HepG2 (cell line): ENCODE data around the gene PLCB1. TPM values are rescaled to one million over a fixed set of nuclear protein-coding genes. Genes with fewer than 3 reads are reported as not detected.
A peak's percentile ranks its signal among the peaks of the same experiment; 100 is the strongest.

Experiments
- AFF4 ChIP-seq: sonication (generic); formaldehyde crosslinking; IDR thresholded peaks from 2 replicates; pipeline ENCODE4 v1.4.0; 2020; ENCODE audit warnings: missing genetic modification reagents
- CAMTA2 ChIP-seq: sonication (generic); formaldehyde crosslinking; IDR thresholded peaks from 2 replicates; pipeline ENCODE4 v1.4.0; 2020; ENCODE audit warnings: mild to moderate bottlenecking, missing genetic modification reagents, borderline replicate concordance
- CENPT ChIP-seq: sonication (generic); formaldehyde crosslinking; IDR thresholded peaks from 2 replicates; pipeline ENCODE4 v1.8.0; 2022; ENCODE audit warnings: low read depth, mild to moderate bottlenecking, moderate library complexity, missing genetic modification reagents
- HNF4G ChIP-seq, 2 experiments: sonication (generic) in 1 of 2; formaldehyde crosslinking in 1 of 2; IDR thresholded peaks; 2 replicates each; pipeline versions ENCODE4 v1.4.0 to v1.6.1; 2011 to 2020; ENCODE audit warnings: borderline replicate concordance in 2 of 2, low read depth in 2 of 2, mild to moderate bottlenecking in 2 of 2, low read length in 1 of 2, missing genetic modification reagents in 1 of 2, moderate library complexity in 1 of 2
- IKZF5 ChIP-seq: IDR thresholded peaks from 2 replicates; pipeline ENCODE4 v1.6.1; 2018; ENCODE audit warnings: missing genetic modification reagents, mild to moderate bottlenecking, missing compliant biosample characterization
- MXD1 ChIP-seq: sonication (generic); formaldehyde crosslinking; IDR thresholded peaks from 2 replicates; pipeline ENCODE4 v1.4.0; 2020; ENCODE audit warnings: mild to moderate bottlenecking, missing genetic modification reagents
- MXD3 ChIP-seq: IDR thresholded peaks from 2 replicates; pipeline ENCODE4 v1.6.1; 2016; ENCODE audit warnings: mild to moderate bottlenecking, missing biosample characterization, missing genetic modification reagents
- ZKSCAN1 ChIP-seq: fragments of 150-350 bp; IDR thresholded peaks from 2 replicates; pipeline ENCODE4 v1.6.1; 2014; ENCODE audit warnings: low read length
- ZMYM4 ChIP-seq: sonication (generic); formaldehyde crosslinking; IDR thresholded peaks from 2 replicates; pipeline ENCODE4 v1.8.1; 2023; ENCODE audit warnings: mild to moderate bottlenecking, missing genetic modification reagents
- ZNF276 ChIP-seq: sonication (generic); formaldehyde crosslinking; IDR thresholded peaks from 2 replicates; pipeline ENCODE4 v1.4.0; 2020; ENCODE audit warnings: mild to moderate bottlenecking, low read depth, missing genetic modification reagents
- ZNF292 ChIP-seq: sonication (generic); formaldehyde crosslinking; IDR thresholded peaks from 2 replicates; pipeline ENCODE4 v1.8.1; 2022; ENCODE audit warnings: mild to moderate bottlenecking, low read depth, missing genetic modification reagents, borderline replicate concordance
- ZNF503 ChIP-seq: sonication (generic); formaldehyde crosslinking; IDR thresholded peaks from 2 replicates; pipeline ENCODE4 v1.4.0; 2020; ENCODE audit warnings: missing genetic modification reagents
- ZNF510 ChIP-seq: sonication (generic); formaldehyde crosslinking; IDR thresholded peaks from 2 replicates; pipeline ENCODE4 v1.4.0; 2020; ENCODE audit warnings: low read depth, mild to moderate bottlenecking, missing genetic modification reagents
- ZNF569 ChIP-seq: sonication (generic); formaldehyde crosslinking; IDR thresholded peaks from 2 replicates; pipeline ENCODE4 v1.5.0; 2020; ENCODE audit warnings: mild to moderate bottlenecking, missing genetic modification reagents, moderate library complexity, borderline replicate concordance
- ZNF577 ChIP-seq: sonication (generic); formaldehyde crosslinking; IDR thresholded peaks from 2 replicates; pipeline ENCODE4 v1.4.0; 2020; ENCODE audit warnings: mild to moderate bottlenecking, low read depth, missing genetic modification reagents, borderline replicate concordance
- ZNF792 ChIP-seq: IDR thresholded peaks from 2 replicates; pipeline ENCODE4 v1.6.1; 2016
- polyA plus RNA-seq, 8 experiments: library from polyadenylated mRNA; depleted of rRNA in 3 of 8; stranded (reverse) in 7 of 8; unstranded in 1 of 8; fragments of >200 nt; fragmentation: Illumina TruSeq in 4 of 8; extraction: Trizol in 4 of 8; gene quantifications; 2 replicates each; pipeline versions ENCODE4 v1.2.1 to v1.2.3, GENCODE V29; 2011 to 2016; ENCODE audit warnings: low read depth in 4 of 8, missing spikeins in 1 of 8, mixed read lengths in 1 of 8; ENCODE audit not compliant: insufficient read depth in 1 of 8
- total RNA-seq, 5 experiments: library from RNA; depleted of rRNA; stranded (reverse); fragments of >200 nt; fragmentation: Illumina TruSeq; extraction: Trizol; gene quantifications; 2 replicates each; pipeline ENCODE4 v1.2.3, GENCODE V29; 2016; ENCODE audit warnings: low read depth in 1 of 5

Gene PLCB1
- total and polyA plus RNA-seq, 2 of the 13 experiments (the other 11 are each of a cell fraction or from before 2014, with no cell fraction given): 42.4 to 55.9 TPM

- TF ChIP-seq ZNF276 (CRISPR knock-in tag) (peak; percentile 67), CAMTA2 (CRISPR knock-in tag) (no peak), ZNF510 (CRISPR knock-in tag) (peak; percentile 89; the same call in 1 of the 2 replicates), ZKSCAN1 (peak; percentile 72; the same call in 1 of the 2 replicates), ZNF503 (CRISPR knock-in tag) (peak; percentile 83; the same call in 1 of the 2 replicates), CENPT (no peak), ZNF569 (CRISPR knock-in tag) (no peak; the same call in 1 of the 2 replicates), HNF4G (IDR thresholded peaks at IDR 0.05; ENCODE audit: borderline replicate concordance, low read depth, low read length) (peak; percentile 67; the same call in 1 of the 2 replicates), HNF4G (CRISPR knock-in tag; IDR thresholded peaks at IDR 0.05; ENCODE audit: borderline replicate concordance, low read depth) (peak; percentile 98), ZNF292 (CRISPR knock-in tag) (peak; percentile 98; the same call in 1 of the 2 replicates), ZNF577 (no peak), IKZF5 (CRISPR knock-in tag) (peak; percentile 99), ZNF792 (CRISPR knock-in tag) (peak; percentile 98), MXD1 (no peak), AFF4 (peak; percentile 65; the same call in 1 of the 2 replicates), MXD3 (no peak), ZMYM4 (CRISPR knock-in tag) (peak; percentile 100)
Observed at GRCh38 chr20:8144282-8145245, 12.5 kb downstream of the PLCB1 start (continued).
